Parathyroid adenoma (tissue), 2 donors: ENCODE data around the gene CDHR4.

Source experiments
- H2AFZ ChIP-seq: fragments of 300-600 bp; sonication (generic); one replicate; pipeline ENCODE4 v1.7.0; 2017; ENCODE audit warnings: antibody characterized with exemption, mild to moderate bottlenecking
- H3K27ac ChIP-seq: fragments of 300-600 bp; sonication (generic); one replicate; pipeline ENCODE4 v1.7.0; 2017
- H3K27me3 ChIP-seq: fragments of 300-600 bp; sonication (generic); one replicate; pipeline ENCODE4 v1.7.0; 2017; ENCODE audit warnings: low read length; ENCODE audit not compliant: control insufficient read depth, insufficient read depth
- H3K36me3 ChIP-seq: fragments of 300-600 bp; sonication (generic); one replicate; pipeline ENCODE4 v1.7.0; 2017; ENCODE audit warnings: low read length; ENCODE audit not compliant: control insufficient read depth, insufficient read depth
- H3K4me1 ChIP-seq: fragments of 300-600 bp; sonication (generic); one replicate; pipeline ENCODE4 v1.7.0; 2017; ENCODE audit warnings: control low read depth
- H3K4me2 ChIP-seq: fragments of 300-600 bp; sonication (generic); one replicate; pipeline ENCODE4 v1.7.0; 2017; ENCODE audit warnings: low read length
- H3K4me3 ChIP-seq: fragments of 300-600 bp; sonication (generic); one replicate; pipeline ENCODE4 v1.7.0; 2017; ENCODE audit warnings: low read depth, low read length
- H3K79me2 ChIP-seq: fragments of 300-600 bp; sonication (generic); one replicate; pipeline ENCODE4 v1.7.0; 2017; ENCODE audit warnings: control low read depth
- H3K9ac ChIP-seq: fragments of 300-600 bp; sonication (generic); one replicate; pipeline ENCODE4 v1.7.0; 2017; ENCODE audit warnings: mild to moderate bottlenecking
- H3K9me3 ChIP-seq: fragments of 300-600 bp; sonication (generic); one replicate; pipeline ENCODE4 v1.7.0; 2017; ENCODE audit warnings: low read length; ENCODE audit not compliant: control insufficient read depth
- CTCF ChIP-seq: fragments of 300-600 bp; sonication (generic); IDR thresholded peaks from one replicate; pipeline ENCODE4 v1.7.0; 2017; ENCODE audit warnings: antibody characterized with exemption, mild to moderate bottlenecking
- donor health status: primary hyperparathyroidism.

The CDHR4 gene

GRCh38 chr3:49763981-49764380 is 35.7 kb downstream of the CDHR4 start:
- no peaks in the 10 kb centered on the region for H3K9me3 ChIP-seq
- no peaks in the 10 kb centered on the region for H3K36me3 ChIP-seq
- H3K79me2 ChIP-seq: peaks cover 44% of the 10 kb centered on the region
- no peak overlapping the region for H2AFZ ChIP-seq
- no peak overlapping the region for H3K9ac ChIP-seq
- no peak overlapping the region for H3K27ac ChIP-seq
- H3K4me3 ChIP-seq: no peak overlapping the region
- H3K4me1 ChIP-seq: peaks cover 4% of the 10 kb centered on the region
- no peak overlapping the region for H3K4me2 ChIP-seq
- H3K27me3 ChIP-seq: no peaks in the 10 kb centered on the region
- TF ChIP-seq CTCF: no peak

GRCh38 chr3:49761661-49762060 is 38.0 kb downstream of the CDHR4 start:
- Histone ChIP-seq H3K9me3 (no peaks in the 10 kb centered on the region), H3K27ac (no peak overlapping the region), H3K9ac (no peak overlapping the region), H3K4me3 (no peak overlapping the region), H2AFZ (no peak overlapping the region), H3K36me3 (no peaks in the 10 kb centered on the region), H3K4me2 (no peak overlapping the region), H3K27me3 (no peaks in the 10 kb centered on the region), H3K4me1 (peaks cover 9% of the 10 kb centered on the region), H3K79me2 (peaks cover 52% of the 10 kb centered on the region)
- TF ChIP-seq CTCF: no peak

GRCh38 chr3:49759226-49759625 is 40.4 kb downstream of the CDHR4 start:
- Histone ChIP-seq H3K4me2 (no peak overlapping the region), H3K9me3 (no peaks in the 10 kb centered on the region), H2AFZ (no peak overlapping the region), H3K4me3 (no peak overlapping the region), H3K27me3 (no peaks in the 10 kb centered on the region), H3K36me3 (no peaks in the 10 kb centered on the region), H3K4me1 (peaks cover 13% of the 10 kb centered on the region), H3K27ac (no peak overlapping the region), H3K79me2 (peaks cover 49% of the 10 kb centered on the region), H3K9ac (no peak overlapping the region)
- no peak for TF ChIP-seq CTCF

GRCh38 chr3:49757197-49757596 is 42.5 kb downstream of the CDHR4 start:
- no peaks in the 10 kb centered on the region for H3K36me3 ChIP-seq
- H3K79me2 ChIP-seq: peaks cover 57% of the 10 kb centered on the region
- no peak overlapping the region for H3K27ac ChIP-seq
- H3K4me1 ChIP-seq: peaks cover 18% of the 10 kb centered on the region
- H3K9me3 ChIP-seq: no peaks in the 10 kb centered on the region
- no peak overlapping the region for H3K4me3 ChIP-seq
- no peak overlapping the region for H2AFZ ChIP-seq
- no peak for TF ChIP-seq CTCF
- H3K4me2 ChIP-seq: no peak overlapping the region
- no peak overlapping the region for H3K9ac ChIP-seq
- H3K27me3 ChIP-seq: no peaks in the 10 kb centered on the region

GRCh38 chr3:49756036-49756435 is 43.6 kb downstream of the CDHR4 start:
- H3K4me3 ChIP-seq: no peak overlapping the region
- H3K27ac ChIP-seq: no peak overlapping the region
- no peaks in the 10 kb centered on the region for H3K27me3 ChIP-seq
- no peak overlapping the region for H2AFZ ChIP-seq
- no peak for TF ChIP-seq CTCF
- no peak overlapping the region for H3K9ac ChIP-seq
- H3K4me2 ChIP-seq: no peak overlapping the region
- H3K9me3 ChIP-seq: no peaks in the 10 kb centered on the region
- no peaks in the 10 kb centered on the region for H3K36me3 ChIP-seq
- H3K4me1 ChIP-seq: peaks cover 18% of the 10 kb centered on the region
- peaks cover 56% of the 10 kb centered on the region for H3K79me2 ChIP-seq
